Placental epithelial cell (primary cell): Measurements from ENCODE around the gene CLDN14. TPM values are rescaled to one million over a fixed set of nuclear protein-coding genes. Genes with fewer than 3 reads are reported as not detected.

Experiments used
- total RNA-seq: library from RNA; depleted of rRNA; stranded (reverse); fragments of >200 nt; gene quantifications from 2 replicates; pipeline ENCODE4 v1.2.3, GENCODE V29; 2012

The CLDN14 gene, protein sequence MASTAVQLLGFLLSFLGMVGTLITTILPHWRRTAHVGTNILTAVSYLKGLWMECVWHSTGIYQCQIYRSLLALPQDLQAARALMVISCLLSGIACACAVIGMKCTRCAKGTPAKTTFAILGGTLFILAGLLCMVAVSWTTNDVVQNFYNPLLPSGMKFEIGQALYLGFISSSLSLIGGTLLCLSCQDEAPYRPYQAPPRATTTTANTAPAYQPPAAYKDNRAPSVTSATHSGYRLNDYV
- not detected in 2 replicates for total RNA-seq

DNA sequence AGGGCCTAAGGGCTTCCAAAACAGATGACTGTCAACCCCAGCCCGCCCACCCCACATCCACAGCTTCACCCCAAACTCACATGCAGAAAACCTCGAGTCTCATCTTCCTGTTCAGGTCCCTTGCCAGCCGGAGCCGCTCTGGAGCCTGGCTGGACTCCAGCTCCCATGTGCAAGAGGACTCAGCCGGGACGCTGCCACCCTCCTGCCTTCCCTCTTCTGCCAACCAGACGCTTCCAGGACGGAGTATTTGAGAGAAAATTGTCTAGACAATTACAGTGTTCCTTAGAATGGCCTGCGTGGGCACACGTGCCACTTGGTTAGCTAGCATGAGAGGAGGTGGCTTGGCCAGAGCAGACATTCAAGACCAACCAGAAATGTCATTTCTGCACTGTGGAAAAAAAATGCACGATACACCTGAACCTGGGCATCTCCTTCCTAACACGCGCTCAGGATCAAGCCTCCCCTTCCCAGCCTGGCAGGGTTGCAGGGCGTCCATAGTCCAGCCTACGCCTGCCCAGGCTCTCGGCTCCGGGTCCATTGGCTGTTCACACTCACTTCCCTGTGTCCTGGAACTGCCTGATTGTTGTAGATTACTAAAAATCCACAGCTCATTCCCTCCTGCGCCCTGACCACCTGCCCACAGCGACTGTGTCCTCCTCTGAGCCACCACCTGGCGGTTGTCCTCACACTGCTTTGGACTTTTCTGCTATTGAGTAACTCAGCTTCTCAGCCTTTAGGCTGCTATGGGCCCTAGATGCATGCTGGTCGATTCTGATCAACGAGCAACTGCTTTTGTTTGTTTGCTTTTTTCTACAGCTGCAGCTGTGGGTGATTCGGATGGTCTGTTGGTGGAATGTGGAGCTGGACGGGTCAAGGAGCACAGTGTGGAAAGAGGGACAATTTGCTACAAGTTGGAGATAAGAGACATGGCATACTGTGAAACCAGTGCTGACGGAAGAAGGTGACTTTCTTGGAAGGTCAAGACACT lies at the start of gene CLDN14:
Gene CLDN14, minus strand, starts transcription at position 708 of the 988 bp plus-strand sequence. CDS start 18,427 bp downstream, outside the sequence.

Other genes with a start within 250 kb of the CLDN14 start
- gene MORC3, start 159.9 kb downstream of the CLDN14 start, total RNA-seq: 22.1 and 37.3 TPM in 2 replicates
- gene CHAF1B, start 94.7 kb downstream of the CLDN14 start, total RNA-seq: 2.4 and 3.5 TPM in 2 replicates
- 2.1 and 4.3 TPM in 2 replicates for gene SIM2, start 219.0 kb upstream of the CLDN14 start, total RNA-seq